ENCODE data around the gene RPL12.

GRCh38 chr9:127426756-127427155 lies 24.4 kb downstream of the RPL12 start:
- TF ChIP-seq CTCF (IDR thresholded peaks at IDR 0.05; ENCODE audit: low read depth, low read length, poor library complexity, severe bottlenecking) (no peak), EZH2phosphoT487 (IDR thresholded peaks at IDR 0.05; ENCODE audit: borderline replicate concordance, low read length) (no peak)
